Measurements from ENCODE around the gene PSMD6. TPM values are rescaled to one million over a fixed set of nuclear protein-coding genes. Genes with fewer than 3 reads are reported as not detected.
A peak's percentile ranks its signal among the peaks of the same experiment; 100 is the strongest.

Gene PSMD6
- total and polyA plus RNA-seq, 10 of the 15 experiments (the other 5 are each of a cell fraction or from before 2014, with no cell fraction given), result 68.7 to 199 (median 106) TPM

- SMC1A ChIA-PET (ENCODE audit: uncharacterized antibody, unreplicated experiment), result interaction anchor here (0.6 to 3.0 kb wide), 9 partner anchors 11 to 572 kb away, joined by 3 to 18 read pairs (median 4); no protein-coding TSS in a partner anchor
- TF ChIP-seq ELK1 (IDR thresholded peaks at IDR 0.05; ENCODE audit: low read depth, low read length) (no peak), ZNF622 (IDR thresholded peaks at IDR 0.05) (no peak), NFYA (IDR thresholded peaks at IDR 0.05; ENCODE audit: borderline replicate concordance, low read depth, low read length) (no peak), USF2 (IDR thresholded peaks at IDR 0.05; ENCODE audit: borderline replicate concordance, low read depth, low read length) (no peak), SMAD5 (IDR thresholded peaks at IDR 0.05; ENCODE audit: low read depth) (no peak), SMARCA5 (IDR thresholded peaks at IDR 0.05) (no peak), KDM1A (IDR thresholded peaks at IDR 0.05; ENCODE audit: borderline replicate concordance) (no peak), YY1 (IDR thresholded peaks at IDR 0.05; ENCODE audit: low read depth, low read length) (peak; percentile 54; the same call in 1 of the 2 replicates), HCFC1 (IDR thresholded peaks at IDR 0.05; ENCODE audit: low read length) (no peak), REST (IDR thresholded peaks at IDR 0.05; ENCODE audit: low read depth, low read length) (no peak), ATF3 (IDR thresholded peaks at IDR 0.05; ENCODE audit: borderline replicate concordance, extremely low read depth, low read depth, low read length) (no peak), CHD2 (IDR thresholded peaks at IDR 0.05; ENCODE audit: borderline replicate concordance, low read depth, low read length) (no peak), CBX3 (IDR thresholded peaks at IDR 0.05; ENCODE audit: borderline replicate concordance, low read depth) (no peak), TCF3 (IDR thresholded peaks at IDR 0.05; ENCODE audit: borderline replicate concordance, insufficient read depth, low read depth, low read length) (no peak), PBX3 (IDR thresholded peaks at IDR 0.05; ENCODE audit: insufficient replicate concordance, low read depth, low read length) (no peak), TARDBP (IDR thresholded peaks at IDR 0.05; ENCODE audit: borderline replicate concordance) (no peak), TCF12 (IDR thresholded peaks at IDR 0.05; ENCODE audit: low read depth, low read length) (no peak), NFXL1 (IDR thresholded peaks at IDR 0.05; ENCODE audit: borderline replicate concordance) (0 out of 2 replicates have a peak, but pooled peaks have one; percentile 7)
Measured at GRCh38 chr3:63993653-63994079, 29.6 kb downstream of the PSMD6 start.

More at GRCh38 chr3:63993653-63994079, 29.6 kb downstream of the PSMD6 start:
- H3K4me3 ChIP-seq, result no peak overlapping the region
- no peaks in the 10 kb centered on the region for H3K27me3 ChIP-seq (replicated peaks in 1 of 2; ENCODE audit: control insufficient read depth in 2 of 2, insufficient read depth in 2 of 2, low read length in 1 of 2)
- peaks cover 22 to 27% of the 10 kb centered on the region in 2 experiments for H3K36me3 ChIP-seq (ENCODE audit: control insufficient read depth in 2 of 2, insufficient read depth in 2 of 2, low read length in 1 of 2)
- ChIA-PET POLR2A (interaction anchor here (0.6 to 1.4 kb wide), 2 partner anchors 15 to 32 kb away, joined by 3 read pairs; no protein-coding TSS in a partner anchor), RAD21 (ENCODE audit: unreplicated experiment) (interaction anchor here (0.8 to 2.5 kb wide), 7 partner anchors 18 to 642 kb away, joined by 3 to 6 read pairs (median 4); no protein-coding TSS in a partner anchor), CTCF (interaction anchor here (0.7 to 8.0 kb wide), 19 partner anchors 9 to 643 kb away, joined by 3 to 154 read pairs (median 7); partner anchors contain the start of genes C3orf49 and PSMD6)
- no TSS peak for BruUV-seq (replicated peaks)
- no peak overlapping the region for H3K4me2 ChIP-seq (ENCODE audit: control insufficient read depth, insufficient read depth)
- no peaks in the 10 kb centered on the region for H3K4me1 ChIP-seq (ENCODE audit: control insufficient read depth, insufficient read depth, low read length)
- H3K9ac ChIP-seq (ENCODE audit: control insufficient read depth, insufficient read depth, low read length), result no peak overlapping the region
- H4K20me1 ChIP-seq (ENCODE audit: control insufficient read depth, insufficient read depth), result no peaks in the 10 kb centered on the region
- H2AFZ ChIP-seq (ENCODE audit: control insufficient read depth, low read depth, low read length), result no peak overlapping the region
- no peaks in the 10 kb centered on the region for H3K79me2 ChIP-seq (ENCODE audit: control insufficient read depth, insufficient read depth, low read length)
- WGBS (ENCODE audit: insufficient coverage, insufficient replicate concordance, low lambda C conversion rate, missing lambda C conversion rate), result 56% methylated on average over 3 of the region's 3 CpGs
- ATAC-seq (peak; percentile 98), DNase-seq (ENCODE audit: low read depth, low spot score) (no peak), FAIRE-seq (peak; percentile 72)
- no peaks in the 10 kb centered on the region for H3K9me3 ChIP-seq (replicated peaks; ENCODE audit: control insufficient read depth, insufficient read depth, low read length)
- no peak overlapping the region for H3K27ac ChIP-seq (ENCODE audit: control insufficient read depth, insufficient read depth)
- in situ Hi-C loops (cut with MboI), result loop anchor here (5.0 kb wide), 1 partner anchor 641 kb away; no protein-coding TSS in a partner anchor
- intact Hi-C loops (cut with micrococcal nuclease; ENCODE audit: unreplicated experiment), result loop anchor here (2.0 kb wide), 2 partner anchors 25 to 643 kb away; no protein-coding TSS in a partner anchor
